Measurements from ENCODE around the gene PARP6. TPM values are rescaled to one million over a fixed set of nuclear protein-coding genes. Genes with fewer than 3 reads are reported as not detected.

PARP6 gene
- polyA plus RNA-seq, 1 of the 3 experiments (the other 2 are of a cell fraction) = 57.7 TPM

GRCh38 chr15:72285402-72285801 lies 13.0 kb upstream of the PARP6 start:
- peak; percentile 31 for DNase-seq
- Histone ChIP-seq H3K4me3 (ENCODE audit: low read depth in 2 of 2, low read length in 1 of 2) (no peak overlapping the region), H3F3A (replicated peaks; ENCODE audit: insufficient read depth) (no peaks in the 10 kb centered on the region), H3K9me2 (no peaks in the 10 kb centered on the region), H4K20me1 (ENCODE audit: insufficient read depth) (no peaks in the 10 kb centered on the region), H3K9ac (no peak overlapping the region), H3K4me2 (no peak overlapping the region), H3K4me1 (ENCODE audit: control insufficient read depth in 1 of 2, insufficient read depth in 2 of 2, low read depth in 1 of 2, low read length in 1 of 2) (no peaks in the 10 kb centered on the region), H3K27ac (ENCODE audit: low read depth in 2 of 2, low read length in 1 of 2) (no peak overlapping the region), H3K36me3 (replicated peaks in 1 of 2; ENCODE audit: control insufficient read depth in 1 of 2, insufficient read depth in 2 of 2, low read length in 1 of 2) (no peaks in the 10 kb centered on the region), H3K79me2 (ENCODE audit: insufficient read depth) (no peaks in the 10 kb centered on the region), H3K27me3 (ENCODE audit: insufficient read depth) (no peaks in the 10 kb centered on the region), H2AFZ (ENCODE audit: low read depth) (no peak overlapping the region), H3K9me3 (no peaks in the 10 kb centered on the region)
- CTCF ChIA-PET = interaction anchor here (1.1 to 3.0 kb wide), 3 partner anchors 12 to 437 kb away, joined by 3 to 14 read pairs (median 3); no protein-coding TSS in a partner anchor
- POLR2A ChIA-PET = no interaction called here
- WGBS (ENCODE audit: low lambda C conversion rate) = 29% methylated on average over 1 of the region's 3 CpGs
- TF ChIP-seq NFIC (IDR thresholded peaks at IDR 0.05; ENCODE audit: borderline replicate concordance) = no peak
- TF ChIP-seq PBX3 (IDR thresholded peaks at IDR 0.05) = no peak
- TF ChIP-seq EZH2phosphoT487 (IDR thresholded peaks at IDR 0.05; ENCODE audit: borderline replicate concordance, low read depth) = no peak
- TF ChIP-seq MEF2A (IDR thresholded peaks at IDR 0.05; ENCODE audit: borderline replicate concordance, low read depth) = no peak
- TF ChIP-seq, protein P1, sequence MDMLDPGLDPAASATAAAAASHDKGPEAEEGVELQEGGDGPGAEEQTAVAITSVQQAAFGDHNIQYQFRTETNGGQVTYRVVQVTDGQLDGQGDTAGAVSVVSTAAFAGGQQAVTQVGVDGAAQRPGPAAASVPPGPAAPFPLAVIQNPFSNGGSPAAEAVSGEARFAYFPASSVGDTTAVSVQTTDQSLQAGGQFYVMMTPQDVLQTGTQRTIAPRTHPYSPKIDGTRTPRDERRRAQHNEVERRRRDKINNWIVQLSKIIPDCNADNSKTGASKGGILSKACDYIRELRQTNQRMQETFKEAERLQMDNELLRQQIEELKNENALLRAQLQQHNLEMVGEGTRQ (IDR thresholded peaks at IDR 0.05; ENCODE audit: borderline replicate concordance, low read depth, low read length) = no peak
- no peak for TF ChIP-seq FOXJ3 (CRISPR knock-in tag; IDR thresholded peaks at IDR 0.05)
- no peak for TF ChIP-seq CHD2 (IDR thresholded peaks at IDR 0.05; ENCODE audit: low read length, partially characterized antibody)
- no peak for TF ChIP-seq FOXM1 (IDR thresholded peaks at IDR 0.05; ENCODE audit: low read depth)
- no peak for TF ChIP-seq RFX5 (IDR thresholded peaks at IDR 0.05; ENCODE audit: low read length)
- TF ChIP-seq MXI1 (IDR thresholded peaks at IDR 0.05; ENCODE audit: low read depth, low read length) = no peak
- TF ChIP-seq TAF1 (IDR thresholded peaks at IDR 0.05; ENCODE audit: borderline replicate concordance, low read depth, low read length) = no peak
- TF ChIP-seq CTCF (IDR thresholded peaks at IDR 0.05) = no peak
- no peak for TF ChIP-seq RCOR1 (IDR thresholded peaks at IDR 0.05; ENCODE audit: low read length)
- TF ChIP-seq REST (IDR thresholded peaks at IDR 0.05; ENCODE audit: low read depth, low read length) = no peak
- TF ChIP-seq, protein P2, sequence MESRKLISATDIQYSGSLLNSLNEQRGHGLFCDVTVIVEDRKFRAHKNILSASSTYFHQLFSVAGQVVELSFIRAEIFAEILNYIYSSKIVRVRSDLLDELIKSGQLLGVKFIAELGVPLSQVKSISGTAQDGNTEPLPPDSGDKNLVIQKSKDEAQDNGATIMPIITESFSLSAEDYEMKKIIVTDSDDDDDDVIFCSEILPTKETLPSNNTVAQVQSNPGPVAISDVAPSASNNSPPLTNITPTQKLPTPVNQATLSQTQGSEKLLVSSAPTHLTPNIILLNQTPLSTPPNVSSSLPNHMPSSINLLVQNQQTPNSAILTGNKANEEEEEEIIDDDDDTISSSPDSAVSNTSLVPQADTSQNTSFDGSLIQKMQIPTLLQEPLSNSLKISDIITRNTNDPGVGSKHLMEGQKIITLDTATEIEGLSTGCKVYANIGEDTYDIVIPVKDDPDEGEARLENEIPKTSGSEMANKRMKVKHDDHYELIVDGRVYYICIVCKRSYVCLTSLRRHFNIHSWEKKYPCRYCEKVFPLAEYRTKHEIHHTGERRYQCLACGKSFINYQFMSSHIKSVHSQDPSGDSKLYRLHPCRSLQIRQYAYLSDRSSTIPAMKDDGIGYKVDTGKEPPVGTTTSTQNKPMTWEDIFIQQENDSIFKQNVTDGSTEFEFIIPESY (IDR thresholded peaks at IDR 0.05; ENCODE audit: borderline replicate concordance, low read depth) = no peak

All from SK-N-SH (cell line).